HCT116 (cell line): ENCODE results near the gene XYLT1. TPM values are rescaled to one million over a fixed set of nuclear protein-coding genes. Genes with fewer than 3 reads are reported as not detected.

ENCODE experiments used
- ATAC-seq: fragments of 200-7000 bp; cut with Tn5 transposase; 2 replicates; pipeline ENCODE4 v1.9.1; 2020; ENCODE audit warnings: mild to moderate bottlenecking, moderate library complexity
- BruUV-seq: library from RNA; stranded (reverse); fragments of 400-500 nt; replicated peaks from 2 replicates; lab custom pipeline; 2021; lab: Mats Ljungman, UMichigan
- CTCF ChIA-PET: fragments of 300-600 bp; sonication (Branson Sonifier 250); formaldehyde crosslinking; loops from one replicate; lab custom pipeline; 2021; ENCODE audit warnings: antibody characterized with exemption; lab: Charles Lee
- POLR2A ChIA-PET: fragments of 300-600, 350-600 bp; sonication (Branson Sonifier 250); formaldehyde crosslinking; loops from one replicate; lab custom pipeline; 2021; ENCODE audit warnings: antibody characterized with exemption; lab: Charles Lee
- RAD21 ChIA-PET, 2 experiments: fragments of 300-600 bp; sonication (Branson Sonifier 250); formaldehyde crosslinking; loops; one replicate each; lab custom pipeline; 2023; ENCODE audit warnings: low total read pairs in 2 of 2; ENCODE audit not compliant: uncharacterized antibody in 2 of 2, unreplicated experiment in 2 of 2, low non-redundant PET in 1 of 2; lab: Charles Lee
- DNase-seq: peaks from one replicate; pipeline ENCODE4 v3.0.0-alpha.2; 2010; ENCODE audit warnings: low read depth, low spot score
- H2AFZ ChIP-seq: fragments of 200-600 bp; shearing (Covaris generic), sonication (generic); 2 replicates; pipeline ENCODE4 v1.6.1; 2017; ENCODE audit warnings: low read depth, mixed run types, mixed read lengths, antibody characterized with exemption, low read length; ENCODE audit not compliant: poor library complexity, severe bottlenecking
- H3K27ac ChIP-seq: 2 replicates; pipeline ENCODE4 v1.5.1; 2012; ENCODE audit warnings: low read depth, low read length
- H3K27me3 ChIP-seq: fragments of 200-600 bp; sonication (generic); 2 replicates; pipeline ENCODE4 v1.6.1; 2016; ENCODE audit warnings: mixed run types, low read length, mixed read lengths; ENCODE audit not compliant: insufficient read depth
- H3K36me3 ChIP-seq, 2 experiments: fragments of 200-500 bp in 1 of 2; fragments of 200-600 bp in 1 of 2; sonication (Bioruptor generic) in 1 of 2; sonication (generic) in 1 of 2; 2 replicates each; pipeline versions ENCODE4 v1.5.1 to v1.6.1; 2014 to 2016; ENCODE audit warnings: low read length in 2 of 2, inconsistent platforms in 1 of 2, mixed read lengths in 1 of 2, mixed run types in 1 of 2; ENCODE audit not compliant: insufficient read depth in 2 of 2, control insufficient read depth in 1 of 2
- H3K4me1 ChIP-seq, 2 experiments: fragments of 200-600 bp in 1 of 2; sonication (generic) in 1 of 2; 2 replicates each; pipeline versions ENCODE4 v1.5.1 to v1.6.1; 2012 to 2017; ENCODE audit warnings: low read length in 2 of 2, inconsistent platforms in 1 of 2, mild to moderate bottlenecking in 1 of 2, mixed read lengths in 1 of 2, mixed run types in 1 of 2, moderate library complexity in 1 of 2; ENCODE audit not compliant: insufficient read depth in 2 of 2, control insufficient read depth in 1 of 2
- H3K4me2 ChIP-seq: fragments of 200-600 bp; sonication (generic); 2 replicates; pipeline ENCODE4 v1.6.1; 2017; ENCODE audit warnings: mixed run types, low read length, mixed read lengths
- H3K4me3 ChIP-seq, 2 experiments: fragments of 200-600 bp in 1 of 2; sonication (generic) in 1 of 2; replicated peaks in 1 of 2; 2 replicates each; pipeline ENCODE4 v1.5.1; 2011 to 2016; ENCODE audit warnings: low read length in 2 of 2, control low read depth in 1 of 2, low read depth in 1 of 2, mild to moderate bottlenecking in 1 of 2, mixed read lengths in 1 of 2, mixed run types in 1 of 2
- H3K79me2 ChIP-seq: fragments of 200-600 bp; sonication (generic); 2 replicates; pipeline ENCODE4 v1.6.1; 2017; ENCODE audit warnings: mild to moderate bottlenecking, mixed run types, low read length, moderate library complexity, mixed read lengths; ENCODE audit not compliant: insufficient read depth
- H3K9ac ChIP-seq: fragments of 200-600 bp; sonication (generic); 2 replicates; pipeline ENCODE4 v1.6.1; 2016; ENCODE audit warnings: low read length, mixed read lengths
- H3K9me2 ChIP-seq: fragments of 200-600 bp; sonication (generic), shearing (Covaris generic); 2 replicates; pipeline ENCODE4 v1.6.1; 2017; ENCODE audit warnings: mixed run types, mild to moderate bottlenecking, moderate library complexity; ENCODE audit not compliant: insufficient read depth
- H3K9me3 ChIP-seq, 2 experiments: fragments of 200-500 bp in 1 of 2; fragments of 200-600 bp in 1 of 2; sonication (Bioruptor generic) in 1 of 2; sonication (generic) in 1 of 2; 2 replicates each; pipeline ENCODE4 v1.6.1; 2014 to 2017; ENCODE audit warnings: low read length in 2 of 2, mixed read lengths in 2 of 2, inconsistent platforms in 1 of 2, low read depth in 1 of 2, mild to moderate bottlenecking in 1 of 2, mixed run types in 1 of 2, moderate library complexity in 1 of 2; ENCODE audit not compliant: control insufficient read depth in 1 of 2, insufficient read depth in 1 of 2
- H4K20me1 ChIP-seq: fragments of 200-600 bp; sonication (generic), shearing (Covaris generic); 2 replicates; pipeline ENCODE4 v1.6.1; 2017; ENCODE audit warnings: mixed run types, mild to moderate bottlenecking, moderate library complexity; ENCODE audit not compliant: insufficient read depth
- ATF3 ChIP-seq: IDR thresholded peaks from 2 replicates; pipeline ENCODE4 v1.6.1; 2012
- CBX3 ChIP-seq: IDR thresholded peaks from 2 replicates; pipeline ENCODE4 v1.6.1; 2012; ENCODE audit warnings: low read depth
- CEBPB ChIP-seq: IDR thresholded peaks from 2 replicates; pipeline ENCODE4 v1.6.1; 2012; ENCODE audit warnings: low read depth
- ELF1 ChIP-seq: IDR thresholded peaks from 2 replicates; pipeline ENCODE4 v1.6.1; 2012; ENCODE audit warnings: low read depth, borderline replicate concordance
- EZH2phosphoT487 ChIP-seq: fragments of 200-600 bp; IDR thresholded peaks from 2 replicates; pipeline ENCODE4 v1.6.1; 2018; ENCODE audit warnings: antibody characterized with exemption, borderline replicate concordance
- FOSL1 ChIP-seq: IDR thresholded peaks from 2 replicates; pipeline ENCODE4 v1.6.1; 2012; ENCODE audit warnings: low read depth
- POLR2A ChIP-seq: IDR thresholded peaks from 2 replicates; pipeline ENCODE4 v1.7.0; 2011; ENCODE audit warnings: borderline replicate concordance; ENCODE audit not compliant: insufficient read depth, insufficient read length; ENCODE audit errors: extremely low read depth
- POLR2AphosphoS5 ChIP-seq: IDR thresholded peaks from 2 replicates; pipeline ENCODE4 v1.6.1; 2011; ENCODE audit warnings: mild to moderate bottlenecking, low read depth, low read length, moderate library complexity
- RAD21 ChIP-seq: IDR thresholded peaks from 2 replicates; pipeline ENCODE4 v1.6.1; 2012; ENCODE audit warnings: low read depth, mild to moderate bottlenecking
- SIN3A ChIP-seq: IDR thresholded peaks from 2 replicates; pipeline ENCODE4 v1.6.1; 2012; ENCODE audit warnings: low read depth
- SP1 ChIP-seq: IDR thresholded peaks from 2 replicates; pipeline ENCODE4 v1.6.1; 2012; ENCODE audit warnings: low read depth
- SRF ChIP-seq: IDR thresholded peaks from 2 replicates; pipeline ENCODE4 v1.6.1; 2012; ENCODE audit warnings: low read depth
- TCF7L2 ChIP-seq: IDR thresholded peaks from 2 replicates; pipeline ENCODE4 v1.7.0; 2011; ENCODE audit warnings: borderline replicate concordance, inconsistent platforms; ENCODE audit not compliant: insufficient read depth, insufficient read length; ENCODE audit errors: extremely low read depth
- YY1 ChIP-seq: IDR thresholded peaks from 2 replicates; pipeline ENCODE4 v1.6.1; 2011; ENCODE audit warnings: low read length, low read depth, moderate library complexity, mild to moderate bottlenecking; ENCODE audit not compliant: insufficient replicate concordance; ENCODE audit errors: extremely low read depth
- ZFX ChIP-seq: fragments of 450-650 bp; IDR thresholded peaks from 2 replicates; pipeline ENCODE4 v1.6.1; 2017
- ZNF274 ChIP-seq: fragments of 200-500 bp; sonication (Bioruptor generic); IDR thresholded peaks from 2 replicates; pipeline ENCODE4 v1.6.1; 2014; ENCODE audit warnings: mild to moderate bottlenecking, low read depth, low read length, inconsistent platforms
- intact Hi-C: fragments of 100-400 bp; cut with micrococcal nuclease; formaldehyde crosslinking; loops from 2 replicates; pipeline ENCODE4 v1.10.0; 2022
- total RNA-seq: library from RNA; stranded (reverse); gene quantifications from one replicate; pipeline ENCODE4 v1.2.1, GENCODE V29; 2021; ENCODE audit not compliant: unreplicated experiment
- TF ChIP-seq, protein P1 (sequence below): IDR thresholded peaks from 2 replicates; pipeline ENCODE4 v1.6.1; 2012

The XYLT1 gene
- total RNA-seq, 1 experiment from 2014 or later: 4.5 TPM

DNA sequence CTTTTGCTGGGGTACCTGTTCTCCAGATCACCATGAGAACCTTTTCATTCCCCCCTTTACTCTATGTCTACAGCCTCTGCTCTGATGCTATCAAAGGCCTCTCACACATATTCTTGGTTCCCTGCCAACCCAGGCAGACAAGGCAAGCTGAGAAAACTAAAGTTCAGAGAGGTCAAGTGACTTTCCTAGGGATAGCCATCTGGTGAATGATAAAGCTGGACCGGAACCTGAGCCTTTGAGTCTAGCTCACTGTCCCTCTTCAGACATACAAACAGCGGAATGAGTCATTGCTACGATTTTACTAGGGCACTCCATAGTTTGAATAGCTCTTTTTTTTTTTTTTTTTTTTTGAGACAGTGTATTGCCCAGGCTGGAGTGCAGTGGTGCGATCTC is 73.3 kb downstream of the XYLT1 start:
- POLR2A ChIA-PET: no interaction called here
- H3K4me3 ChIP-seq: no peak overlapping the region
- no peaks in the 10 kb centered on the region for H3K9me3 ChIP-seq
- no peak overlapping the region for H3K27ac ChIP-seq
- DNase-seq: no peak
- intact Hi-C loops: no loop called here
- H3K27me3 ChIP-seq: peaks cover 2% of the 10 kb centered on the region; the same call in 1 of the 2 replicates
- RAD21 ChIA-PET: no interaction called here
- CTCF ChIA-PET: no interaction called here
- TF ChIP-seq RAD21 (no peak), SP1 (no peak)
- no peak overlapping the region for H2AFZ ChIP-seq
- no peaks in the 10 kb centered on the region for H4K20me1 ChIP-seq
- ATAC-seq: no peak
- no TSS peak for BruUV-seq
- no peaks in the 10 kb centered on the region for H3K79me2 ChIP-seq
- no peaks in the 10 kb centered on the region for H3K4me1 ChIP-seq
- H3K4me2 ChIP-seq: no peak overlapping the region
- no peak overlapping the region for H3K9ac ChIP-seq
- no peaks in the 10 kb centered on the region for H3K9me2 ChIP-seq
- no peaks in the 10 kb centered on the region for H3K36me3 ChIP-seq

- intact Hi-C loops: no loop called here
- ChIA-PET POLR2A (no interaction called here), RAD21 (no interaction called here), CTCF (no interaction called here)
- ATAC-seq (no peak), DNase-seq (no peak)
- Histone ChIP-seq H3K4me1 (no peaks in the 10 kb centered on the region), H3K4me3 (no peak overlapping the region), H3K27ac (no peak overlapping the region), H3K9me2 (no peaks in the 10 kb centered on the region), H3K9me3 (no peaks in the 10 kb centered on the region), H3K79me2 (no peaks in the 10 kb centered on the region), H2AFZ (no peak overlapping the region), H3K36me3 (no peaks in the 10 kb centered on the region), H3K4me2 (no peak overlapping the region), H4K20me1 (no peaks in the 10 kb centered on the region), H3K27me3 (peaks cover 2% of the 10 kb centered on the region; the same call in 1 of the 2 replicates), H3K9ac (no peak overlapping the region)
- BruUV-seq: no TSS peak
- no peak for TF ChIP-seq POLR2A
- TF ChIP-seq FOSL1: no peak
- TF ChIP-seq POLR2AphosphoS5: no peak
- no peak for TF ChIP-seq ATF3
- no peak for TF ChIP-seq RAD21
- no peak for TF ChIP-seq EZH2phosphoT487
- TF ChIP-seq YY1: no peak
- TF ChIP-seq, protein P1, sequence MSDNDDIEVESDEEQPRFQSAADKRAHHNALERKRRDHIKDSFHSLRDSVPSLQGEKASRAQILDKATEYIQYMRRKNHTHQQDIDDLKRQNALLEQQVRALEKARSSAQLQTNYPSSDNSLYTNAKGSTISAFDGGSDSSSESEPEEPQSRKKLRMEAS: no peak
- no peak for TF ChIP-seq ELF1
- no peak for TF ChIP-seq CBX3
- no peak for TF ChIP-seq CEBPB
- TF ChIP-seq ZNF274: no peak
- TF ChIP-seq ZFX: no peak
- TF ChIP-seq SRF: no peak
- TF ChIP-seq SIN3A: no peak
- no peak for TF ChIP-seq TCF7L2
Observed at GRCh38 chr16:17396762-17397498, 73.8 kb downstream of the XYLT1 start.
